Measurements from ENCODE around the gene PIGQ. TPM values are rescaled to one million over a fixed set of nuclear protein-coding genes. Genes with fewer than 3 reads are reported as not detected.

Gene PIGQ
- total and polyA plus RNA-seq, 2 of the 13 experiments (the other 11 are each of a cell fraction or from before 2014, with no cell fraction given), result 7.7 to 19.7 TPM

GRCh38 chr16:566475-567372 lies 3.0 kb upstream of the PIGQ start, which contains the start of gene NHLRC4 (continued):
- TF ChIP-seq, protein P1, sequence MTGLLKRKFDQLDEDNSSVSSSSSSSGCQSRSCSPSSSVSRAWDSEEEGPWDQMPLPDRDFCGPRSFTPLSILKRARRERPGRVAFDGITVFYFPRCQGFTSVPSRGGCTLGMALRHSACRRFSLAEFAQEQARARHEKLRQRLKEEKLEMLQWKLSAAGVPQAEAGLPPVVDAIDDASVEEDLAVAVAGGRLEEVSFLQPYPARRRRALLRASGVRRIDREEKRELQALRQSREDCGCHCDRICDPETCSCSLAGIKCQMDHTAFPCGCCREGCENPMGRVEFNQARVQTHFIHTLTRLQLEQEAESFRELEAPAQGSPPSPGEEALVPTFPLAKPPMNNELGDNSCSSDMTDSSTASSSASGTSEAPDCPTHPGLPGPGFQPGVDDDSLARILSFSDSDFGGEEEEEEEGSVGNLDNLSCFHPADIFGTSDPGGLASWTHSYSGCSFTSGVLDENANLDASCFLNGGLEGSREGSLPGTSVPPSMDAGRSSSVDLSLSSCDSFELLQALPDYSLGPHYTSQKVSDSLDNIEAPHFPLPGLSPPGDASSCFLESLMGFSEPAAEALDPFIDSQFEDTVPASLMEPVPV (CRISPR knock-in tag; IDR thresholded peaks at IDR 0.05), result 0 out of 2 replicates have a peak, but pooled peaks have one; percentile 34
- TF ChIP-seq ZNF550 (CRISPR knock-in tag; IDR thresholded peaks at IDR 0.05; ENCODE audit: borderline replicate concordance) (no peak), PAXIP1 (CRISPR knock-in tag; conservative IDR thresholded peaks at IDR 0.05) (0 out of 2 replicates have a peak, but pooled peaks have one; percentile 35), THAP7 (CRISPR knock-in tag; IDR thresholded peaks at IDR 0.05) (no peak), XRCC5 (optimal IDR thresholded peaks at IDR 0.05; ENCODE audit: low read length) (no peak), ZNF350 (CRISPR knock-in tag; IDR thresholded peaks at IDR 0.05; ENCODE audit: borderline replicate concordance, low read depth) (no peak), ZNF234 (CRISPR knock-in tag; conservative IDR thresholded peaks at IDR 0.05) (no peak), E2F5 (CRISPR knock-in tag; conservative IDR thresholded peaks at IDR 0.05) (no peak), GABPB1 (CRISPR knock-in tag; IDR thresholded peaks at IDR 0.05) (peak; percentile 49), THAP11 (CRISPR knock-in tag; IDR thresholded peaks at IDR 0.05) (no peak), ZFY (CRISPR knock-in tag; IDR thresholded peaks at IDR 0.05) (peak; percentile 21; the same call in 1 of the 2 replicates)
- TF ChIP-seq, protein P2, sequence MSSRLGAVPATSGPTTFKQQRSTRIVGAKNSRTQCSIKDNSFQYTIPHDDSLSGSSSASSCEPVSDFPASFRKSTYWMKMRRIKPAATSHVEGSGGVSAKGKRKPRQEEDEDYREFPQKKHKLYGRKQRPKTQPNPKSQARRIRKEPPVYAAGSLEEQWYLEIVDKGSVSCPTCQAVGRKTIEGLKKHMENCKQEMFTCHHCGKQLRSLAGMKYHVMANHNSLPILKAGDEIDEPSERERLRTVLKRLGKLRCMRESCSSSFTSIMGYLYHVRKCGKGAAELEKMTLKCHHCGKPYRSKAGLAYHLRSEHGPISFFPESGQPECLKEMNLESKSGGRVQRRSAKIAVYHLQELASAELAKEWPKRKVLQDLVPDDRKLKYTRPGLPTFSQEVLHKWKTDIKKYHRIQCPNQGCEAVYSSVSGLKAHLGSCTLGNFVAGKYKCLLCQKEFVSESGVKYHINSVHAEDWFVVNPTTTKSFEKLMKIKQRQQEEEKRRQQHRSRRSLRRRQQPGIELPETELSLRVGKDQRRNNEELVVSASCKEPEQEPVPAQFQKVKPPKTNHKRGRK (CRISPR knock-in tag; IDR thresholded peaks at IDR 0.05), result no peak
- TF ChIP-seq, protein P3, sequence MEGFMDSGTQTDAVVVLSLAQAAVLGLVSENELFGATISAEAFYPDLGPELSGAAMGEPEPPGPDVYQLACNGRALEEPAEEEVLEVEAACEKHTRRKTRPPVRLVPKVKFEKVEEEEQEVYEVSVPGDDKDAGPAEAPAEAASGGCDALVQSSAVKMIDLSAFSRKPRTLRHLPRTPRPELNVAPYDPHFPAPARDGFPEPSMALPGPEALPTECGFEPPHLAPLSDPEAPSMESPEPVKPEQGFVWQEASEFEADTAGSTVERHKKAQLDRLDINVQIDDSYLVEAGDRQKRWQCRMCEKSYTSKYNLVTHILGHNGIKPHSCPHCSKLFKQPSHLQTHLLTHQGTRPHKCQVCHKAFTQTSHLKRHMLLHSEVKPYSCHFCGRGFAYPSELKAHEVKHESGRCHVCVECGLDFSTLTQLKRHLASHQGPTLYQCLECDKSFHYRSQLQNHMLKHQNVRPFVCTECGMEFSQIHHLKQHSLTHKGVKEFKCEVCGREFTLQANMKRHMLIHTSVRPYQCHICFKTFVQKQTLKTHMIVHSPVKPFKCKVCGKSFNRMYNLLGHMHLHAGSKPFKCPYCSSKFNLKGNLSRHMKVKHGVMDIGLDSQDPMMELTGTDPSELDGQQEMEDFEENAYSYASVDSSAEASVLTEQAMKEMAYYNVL (CRISPR knock-in tag; IDR thresholded peaks at IDR 0.05; ENCODE audit: borderline replicate concordance), result 0 out of 2 replicates have a peak, but pooled peaks have one; percentile 16
- TF ChIP-seq, protein P4, sequence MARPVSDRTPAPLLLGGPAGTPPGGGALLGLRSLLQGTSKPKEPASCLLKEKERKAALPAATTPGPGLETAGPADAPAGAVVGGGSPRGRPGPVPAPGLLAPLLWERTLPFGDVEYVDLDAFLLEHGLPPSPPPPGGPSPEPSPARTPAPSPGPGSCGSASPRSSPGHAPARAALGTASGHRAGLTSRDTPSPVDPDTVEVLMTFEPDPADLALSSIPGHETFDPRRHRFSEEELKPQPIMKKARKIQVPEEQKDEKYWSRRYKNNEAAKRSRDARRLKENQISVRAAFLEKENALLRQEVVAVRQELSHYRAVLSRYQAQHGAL (CRISPR knock-in tag; IDR thresholded peaks at IDR 0.05; ENCODE audit: not compliant biosample characterization), result no peak

All from HepG2 (cell line).